Epithelial cell of esophagus (primary cell): ENCODE measurements around the gene KCTD19.
A peak's percentile ranks its signal among the peaks of the same experiment; 100 is the strongest.

Source experiments
- DNase-seq: peaks from one replicate; pipeline ENCODE4 v3.0.0; 2010; ENCODE audit warnings: low read depth
- H3K4me3 ChIP-seq: 2 replicates; pipeline ENCODE4 v1.5.1; 2011; ENCODE audit warnings: mild to moderate bottlenecking, low read length, control low read depth
- CTCF ChIP-seq: IDR thresholded peaks from 2 replicates; pipeline ENCODE4 v1.5.1; 2011; ENCODE audit warnings: low read depth, mild to moderate bottlenecking, low read length, control low read depth, inconsistent platforms; ENCODE audit not compliant: insufficient read depth; ENCODE audit errors: missing control alignments

KCTD19 gene

DNA sequence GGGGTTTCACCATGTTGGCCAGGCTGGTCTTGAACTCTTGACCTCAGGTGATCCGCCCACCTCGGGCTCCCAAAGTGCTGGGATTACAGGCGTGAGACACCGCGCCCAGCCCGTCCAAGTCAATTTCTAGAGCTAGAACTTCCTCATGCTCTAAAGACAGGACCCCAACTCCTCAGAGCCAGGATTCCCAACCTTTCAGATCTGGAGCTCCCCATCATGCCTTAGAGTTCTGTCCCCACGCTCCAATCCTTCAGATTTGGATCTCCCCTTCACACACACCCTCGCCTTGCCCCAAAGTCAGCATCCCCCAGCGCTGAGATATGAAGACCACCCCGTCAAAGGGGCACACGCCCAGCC, 448 bp downstream of the KCTD19 start:
- DNase-seq, result no peak
- TF ChIP-seq CTCF, result no peak
- H3K4me3 ChIP-seq, result peak overlapping the region; percentile 30

- no peak overlapping the region for H3K4me3 ChIP-seq
- TF ChIP-seq CTCF, result no peak
- DNase-seq, result no peak
Measured at GRCh38 chr16:67317853-67318252, 8.7 kb downstream of the KCTD19 start.

DNA sequence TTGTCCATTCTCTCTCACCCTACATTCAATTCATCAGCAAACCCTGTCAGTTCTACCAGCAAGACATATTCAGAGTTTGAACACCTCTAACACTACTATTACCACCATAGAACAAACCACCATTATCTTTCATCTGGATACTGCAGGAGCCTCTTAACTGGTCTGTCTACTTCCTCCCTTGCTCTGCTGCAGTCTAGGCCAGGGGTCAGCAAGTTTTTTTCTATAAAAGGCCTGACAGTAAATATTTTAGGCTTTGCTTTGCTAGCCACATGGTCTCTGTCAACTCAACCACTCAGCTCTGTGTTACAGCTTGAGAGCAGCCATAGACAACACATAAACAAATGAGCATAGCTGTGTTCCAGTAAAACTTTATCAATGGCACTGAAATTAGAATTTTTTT, 13.8 kb downstream of the KCTD19 start:
- no peak overlapping the region for H3K4me3 ChIP-seq
- no peak for TF ChIP-seq CTCF
- no peak for DNase-seq

- no peak for TF ChIP-seq CTCF
- DNase-seq, result peak; percentile 100
- H3K4me3 ChIP-seq, result no peak overlapping the region
Measured at GRCh38 chr16:67311607-67312488, 14.7 kb downstream of the KCTD19 start.

GRCh38 chr16:67310561-67310960, 16.0 kb downstream of the KCTD19 start:
- no peak overlapping the region for H3K4me3 ChIP-seq
- DNase-seq, result no peak
- TF ChIP-seq CTCF, result no peak

DNA sequence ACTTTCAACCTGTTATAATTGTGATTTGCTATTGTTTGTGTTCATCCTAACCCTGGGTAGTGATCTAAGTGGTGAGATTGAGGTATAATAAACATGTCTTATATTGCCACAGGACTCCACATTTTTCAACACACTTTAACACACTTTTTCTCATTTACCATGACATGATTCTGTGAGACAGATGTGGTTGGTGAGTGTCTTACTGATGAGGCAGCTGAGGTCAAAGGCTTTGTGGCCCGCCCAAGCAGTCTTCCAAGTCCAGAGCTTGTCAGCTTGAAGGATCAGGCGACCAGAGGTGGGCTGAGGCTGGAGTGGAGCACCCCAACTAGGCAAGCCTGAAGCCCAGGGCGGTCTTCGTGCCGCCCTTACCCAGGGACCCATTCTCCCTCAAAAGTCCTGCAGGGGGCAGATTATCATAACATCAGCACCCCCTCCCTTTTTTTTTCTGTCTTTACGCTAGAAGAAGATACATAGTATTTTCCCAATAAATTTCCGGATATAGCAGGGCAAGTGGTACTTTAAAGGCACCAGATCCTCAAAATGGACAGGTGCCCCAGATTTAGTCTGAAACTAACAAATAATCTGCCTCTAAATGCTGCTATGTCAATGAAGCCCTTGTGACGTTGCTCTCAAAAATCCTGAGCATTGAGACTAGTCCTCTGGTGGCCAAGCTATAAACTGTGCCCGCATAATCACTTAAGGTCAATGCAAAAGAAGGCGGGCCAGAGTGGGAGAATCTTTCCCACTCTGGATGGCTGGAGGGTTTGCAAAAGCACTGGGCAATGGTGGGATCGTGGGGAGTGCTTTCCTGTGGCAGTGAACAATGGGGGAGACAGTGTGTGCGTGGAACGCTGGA, 21.1 kb downstream of the KCTD19 start:
- no peak for TF ChIP-seq CTCF
- H3K4me3 ChIP-seq, result no peak overlapping the region

More for the DNA sequence above, 21.1 kb downstream of the KCTD19 start:
- no peak for DNase-seq
